GM19240 (cell line): ENCODE results near the gene TEDC1.
"Not testable (repeated sequence)": the region's sequence is repeated elsewhere in the genome, so short reads cannot be mapped to it uniquely, and the experiment has no call there.

Source experiments
- DNase-seq: peaks from one replicate; pipeline ENCODE4 v3.0.0; 2011; ENCODE audit warnings: low spot score; ENCODE audit not compliant: insufficient read length

The TEDC1 gene

DNA sequence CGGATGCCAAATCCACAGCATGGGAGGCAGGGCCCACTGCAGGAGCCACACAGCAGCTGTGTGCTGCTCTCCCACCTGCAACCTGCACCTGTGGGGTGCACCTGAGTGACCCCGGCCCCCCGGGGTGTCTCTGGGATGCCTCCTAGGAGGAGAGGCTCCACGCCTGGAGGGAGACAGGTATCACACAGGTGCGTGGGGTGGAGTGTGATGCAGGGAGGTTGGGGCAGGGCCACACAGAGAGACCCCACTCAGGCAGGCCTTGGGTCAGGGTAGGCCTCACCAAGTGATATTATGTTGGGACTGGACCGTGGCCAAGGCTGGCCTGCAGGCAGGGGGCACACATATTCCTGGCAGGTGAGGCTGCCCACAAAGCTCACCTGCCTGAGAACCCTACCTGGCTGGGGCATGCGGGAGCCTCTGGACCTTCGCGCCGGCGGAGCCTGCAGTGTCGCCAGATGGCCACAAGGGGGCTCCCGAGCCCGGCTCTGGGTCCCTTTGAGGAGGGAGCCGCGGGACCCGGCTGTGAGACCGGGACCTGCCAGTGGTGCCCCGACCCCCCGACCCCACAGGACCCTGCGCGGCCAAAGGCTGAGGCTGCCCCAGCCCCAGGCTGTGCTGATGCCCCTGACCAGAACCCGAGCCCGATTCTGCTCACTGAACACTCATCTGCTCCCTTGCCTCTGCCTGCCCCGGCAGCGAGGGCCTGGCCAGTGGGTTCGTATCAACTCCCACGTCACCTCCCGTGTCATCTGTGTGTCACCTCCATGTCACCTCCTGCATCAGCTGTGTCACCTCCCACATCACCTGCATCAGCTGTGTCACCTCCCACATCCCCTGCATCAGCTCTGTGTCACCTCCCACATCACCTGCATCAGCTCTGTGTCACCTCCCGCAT, 46.8 kb downstream of the TEDC1 start:
- DNase-seq: peak; percentile 76

- no peak for DNase-seq
Observed at GRCh38 chr14:105538481-105539049, 47.5 kb downstream of the TEDC1 start.

DNA sequence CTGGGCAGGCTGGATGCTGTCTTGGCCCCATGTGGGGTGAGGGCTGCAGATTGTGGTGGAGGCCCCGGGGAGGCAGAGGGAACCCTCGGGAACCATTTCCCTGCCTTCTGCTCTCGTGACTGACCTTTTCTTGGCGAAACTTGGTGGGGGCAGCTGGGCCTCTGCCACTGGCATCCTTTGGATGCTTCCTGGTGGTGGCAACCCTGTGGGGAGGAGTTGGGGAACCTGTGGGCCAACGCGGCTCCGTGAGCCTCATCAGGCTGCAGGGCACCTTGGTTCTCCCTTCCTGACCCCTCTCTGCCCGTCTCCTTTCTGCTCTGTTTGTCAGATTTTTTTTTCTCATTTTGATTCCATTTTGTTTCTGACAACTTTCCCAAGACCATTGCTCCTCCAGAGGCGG, 49.8 kb downstream of the TEDC1 start:
- DNase-seq: no peak

GRCh38 chr14:105541218-105541875, 50.3 kb downstream of the TEDC1 start:
- DNase-seq: no peak

DNA sequence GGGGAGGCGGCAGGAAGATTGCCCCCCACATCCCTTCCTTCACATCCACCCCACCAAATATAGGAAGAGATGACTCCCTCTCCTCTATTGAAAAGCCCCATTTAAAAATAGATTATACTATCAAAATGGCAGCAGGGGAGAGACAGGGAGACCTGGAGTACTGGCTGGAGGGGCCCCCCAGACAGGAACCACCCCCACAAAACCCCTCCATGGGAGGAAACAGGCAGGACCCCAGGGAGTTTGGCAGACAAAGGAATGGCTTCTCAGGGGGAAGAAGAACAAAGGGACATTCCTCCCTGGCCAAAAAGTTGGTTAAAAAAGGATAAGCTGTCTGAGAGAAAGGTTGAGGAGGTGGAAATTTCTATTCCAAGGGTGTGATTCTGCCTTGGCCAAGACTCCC, 54.6 kb downstream of the TEDC1 start:
- DNase-seq: not testable (repeated sequence)

DNA sequence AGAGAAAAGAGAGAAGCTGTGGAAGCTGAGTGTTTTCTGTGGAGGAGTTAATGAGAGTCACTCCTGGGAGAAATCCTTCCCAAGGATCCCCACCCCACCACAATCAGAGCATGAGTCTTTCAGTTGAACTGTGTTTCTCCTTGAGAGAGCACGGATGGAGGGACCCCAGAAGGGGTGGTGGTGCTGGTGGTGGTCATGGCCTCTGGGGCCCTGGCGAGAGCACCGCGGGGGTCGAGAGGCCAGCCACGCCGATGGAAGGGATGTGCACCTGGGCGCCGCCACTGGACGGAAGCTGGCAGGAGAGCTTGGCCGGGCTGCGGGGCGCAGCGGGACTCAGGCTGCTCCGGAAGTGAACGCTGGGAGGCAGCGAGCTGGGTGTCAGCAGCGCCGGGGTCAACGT, 55.4 kb downstream of the TEDC1 start:
- DNase-seq: not testable (repeated sequence)

GRCh38 chr14:105547072-105547471, 56.0 kb downstream of the TEDC1 start:
- not testable (repeated sequence) for DNase-seq

DNA sequence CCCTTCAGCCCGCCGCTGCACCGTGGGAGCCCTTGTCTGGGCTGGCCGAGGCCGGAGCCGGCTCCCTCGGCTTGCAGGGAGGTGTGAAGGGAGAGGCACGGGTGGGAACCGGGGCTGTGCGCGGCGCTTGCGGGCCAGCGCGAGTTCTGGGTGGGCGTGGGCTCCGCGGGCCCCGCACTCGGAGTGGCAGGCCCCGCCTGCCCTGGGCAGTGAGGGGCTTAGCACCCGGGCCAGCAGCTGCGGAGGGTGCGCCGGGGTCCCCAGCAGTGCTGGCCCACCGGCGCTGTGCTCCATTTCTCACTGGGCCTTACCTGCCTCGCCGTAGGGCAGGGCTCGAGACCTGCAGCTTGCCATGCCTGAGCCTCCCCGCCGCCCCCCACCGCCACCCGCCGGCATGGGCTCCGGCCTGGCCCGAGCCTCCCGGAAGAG, 56.7 kb downstream of the TEDC1 start:
- no peak for DNase-seq
